Measurements from ENCODE around the gene MARK1.

GRCh38 chr1:220666349-220666748 lies 138.4 kb downstream of the MARK1 start:
- TF ChIP-seq CTCF (conservative IDR thresholded peaks at IDR 0.05; ENCODE audit: low read depth in 2 of 2) (no peak), STAT1 (IDR thresholded peaks at IDR 0.05; ENCODE audit: unreplicated experiment) (no peak), POLR2AphosphoS5 (IDR thresholded peaks at IDR 0.05; ENCODE audit: low read depth) (no peak), REST (IDR thresholded peaks at IDR 0.05; ENCODE audit: unreplicated experiment) (no peak), CREB1 (CRISPR knock-in tag; IDR thresholded peaks at IDR 0.05; ENCODE audit: low read depth) (no peak), EZH2 (IDR thresholded peaks at IDR 0.05; ENCODE audit: low read depth, unreplicated experiment) (no peak), JUNB (IDR thresholded peaks at IDR 0.05; ENCODE audit: unreplicated experiment) (no peak), EZH2phosphoT487 (IDR thresholded peaks at IDR 0.05; ENCODE audit: unreplicated experiment) (no peak), ZNF331 (CRISPR knock-in tag; IDR thresholded peaks at IDR 0.05; ENCODE audit: low read depth) (no peak)
